A549 (cell line): ENCODE data around the gene MAGT1. TPM values are rescaled to one million over a fixed set of nuclear protein-coding genes. Genes with fewer than 3 reads are reported as not detected.
A peak's percentile ranks its signal among the peaks of the same experiment; 100 is the strongest.

Source experiments
- ATAC-seq, 2 experiments: fragments of 200-7000 bp in 1 of 2; fragments of >200 bp in 1 of 2; cut with Nextera tagmentation in 1 of 2; cut with Tn5 transposase in 1 of 2; 3 replicates each; pipeline versions ENCODE4 v1.8.0 to v1.9.1; 2018 to 2020; ENCODE audit warnings: mild to moderate bottlenecking in 1 of 2, moderate library complexity in 1 of 2
- CTCF ChIA-PET: fragments of 300-600 bp; sonication (Branson Sonifier 250); formaldehyde crosslinking; extraction: SDS; loops from one replicate; lab custom pipeline; 2021; ENCODE audit warnings: antibody characterized with exemption, inconsistent platforms; lab: Yijun Ruan, JAX
- POLR2A ChIA-PET: fragments of 350-600 bp; formaldehyde crosslinking; extraction: SDS; loops from one replicate; lab custom pipeline; 2021; ENCODE audit warnings: antibody characterized with exemption, inconsistent platforms; lab: Yijun Ruan, JAX
- DNase-seq, 2 experiments: peaks; one replicate each; pipeline versions ENCODE4 v3.0.0 to v3.0.0-alpha.2; 2011 to 2016; ENCODE audit warnings: low read depth in 1 of 2, low spot score in 1 of 2
- FAIRE-seq: peaks from 2 replicates; lab custom pipeline; 2011; peaks lifted over from hg19 to GRCh38; lab: Jason Lieb, UNC
- H3K27ac ChIP-seq, 2 experiments: fragments of >200 bp; sonication (Bioruptor Twin); formaldehyde crosslinking; 3 replicates each; pipeline ENCODE4 v1.5.1; 2016 to 2017
- H3K4me1 ChIP-seq: fragments of >200 bp; sonication (Bioruptor Twin); formaldehyde crosslinking; 3 replicates; pipeline ENCODE4 v1.6.1; 2016
- H3K4me2 ChIP-seq: fragments of >200 bp; sonication (Bioruptor Twin); formaldehyde crosslinking; 3 replicates; pipeline ENCODE4 v1.6.1; 2016
- H3K4me3 ChIP-seq: fragments of >200 bp; sonication (Bioruptor Twin); formaldehyde crosslinking; 3 replicates; pipeline ENCODE4 v1.5.1; 2016
- H3K9me3 ChIP-seq: fragments of >200 bp; sonication (Bioruptor Twin); formaldehyde crosslinking; 3 replicates; pipeline ENCODE4 v1.6.1; 2016
- CBX2 ChIP-seq: fragments of 200-600 bp; sonication (generic); IDR thresholded peaks from 2 replicates; pipeline ENCODE4 v1.6.1; 2016; ENCODE audit warnings: low read depth, mild to moderate bottlenecking, borderline replicate concordance
- CBX8 ChIP-seq: fragments of 200-600 bp; sonication (generic); IDR thresholded peaks from 2 replicates; pipeline ENCODE4 v1.6.1; 2016
- CEBPB ChIP-seq, 2 experiments: fragments of >200 bp in 1 of 2; sonication (Bioruptor Twin) in 1 of 2; formaldehyde crosslinking in 1 of 2; IDR thresholded peaks; 2 replicates each; pipeline ENCODE4 v1.6.1; 2012 to 2016
- CHD2 ChIP-seq: fragments of 150-350 bp; IDR thresholded peaks from 2 replicates; pipeline ENCODE4 v1.6.1; 2014; ENCODE audit warnings: low read length; ENCODE audit not compliant: partially characterized antibody
- EHMT2 ChIP-seq: fragments of 200-600 bp; sonication (generic); IDR thresholded peaks from 2 replicates; pipeline ENCODE4 v1.6.1; 2016; ENCODE audit warnings: antibody characterized with exemption, low read depth, mild to moderate bottlenecking, moderate library complexity
- FOSL2 ChIP-seq, 2 experiments: fragments of 450-650 bp in 1 of 2; fragments of >200 bp in 1 of 2; sonication (Bioruptor Twin) in 1 of 2; formaldehyde crosslinking; IDR thresholded peaks; 2 replicates each; pipeline versions ENCODE4 v1.5.0 to v1.6.1; 2016 to 2020; ENCODE audit warnings: mild to moderate bottlenecking in 1 of 2, moderate library complexity in 1 of 2
- FOXS1 ChIP-seq: fragments of 250-450 bp; sonication (Bioruptor Pico); IDR thresholded peaks from 2 replicates; pipeline ENCODE4 v1.5.0; 2020; ENCODE audit warnings: mild to moderate bottlenecking, moderate library complexity
- GATA3 ChIP-seq: IDR thresholded peaks from 2 replicates; pipeline ENCODE4 v1.6.1; 2012; ENCODE audit warnings: borderline replicate concordance
- HDAC2 ChIP-seq: fragments of 200-600 bp; sonication (generic); IDR thresholded peaks from 2 replicates; pipeline ENCODE4 v1.6.1; 2016
- HEYL ChIP-seq: fragments of 250-450 bp; sonication (Bioruptor Pico); IDR thresholded peaks from 2 replicates; pipeline ENCODE4 v1.8.0; 2021; ENCODE audit warnings: mild to moderate bottlenecking, moderate library complexity
- HOXB13 ChIP-seq: fragments of 250-450 bp; sonication (Bioruptor Pico); IDR thresholded peaks from 2 replicates; pipeline ENCODE4 v1.5.0; 2020; ENCODE audit warnings: low read depth, mild to moderate bottlenecking, moderate library complexity
- HOXB5 ChIP-seq: fragments of 250-450 bp; sonication (Bioruptor Pico); IDR thresholded peaks from 2 replicates; pipeline ENCODE4 v1.5.0; 2020; ENCODE audit warnings: mild to moderate bottlenecking, moderate library complexity
- JUN ChIP-seq, 2 experiments: fragments of >200 bp; sonication (Bioruptor Twin); formaldehyde crosslinking; IDR thresholded peaks; 2 replicates in 1 of 2; 3 replicates in 1 of 2; pipeline ENCODE4 v1.6.1; 2016 to 2017
- JUNB ChIP-seq: fragments of >200 bp; sonication (Bioruptor Twin); formaldehyde crosslinking; IDR thresholded peaks from 2 replicates; pipeline ENCODE4 v1.6.1; 2016
- KDM1A ChIP-seq: fragments of 200-600 bp; sonication (generic); IDR thresholded peaks from 2 replicates; pipeline ENCODE4 v1.6.1; 2016; ENCODE audit warnings: low read depth, mild to moderate bottlenecking
- KDM5A ChIP-seq: fragments of 200-600 bp; sonication (generic); IDR thresholded peaks from 2 replicates; pipeline ENCODE4 v1.6.1; 2016; ENCODE audit warnings: antibody characterized with exemption, mild to moderate bottlenecking
- MAFK ChIP-seq: fragments of 450-650 bp; IDR thresholded peaks from 2 replicates; pipeline ENCODE4 v1.6.1; 2014; ENCODE audit not compliant: partially characterized antibody
- MAZ ChIP-seq: fragments of 150-350 bp; IDR thresholded peaks from 2 replicates; pipeline ENCODE4 v1.6.1; 2014; ENCODE audit warnings: antibody characterized with exemption, low read depth, low read length, borderline replicate concordance
- NFE2L2 ChIP-seq: fragments of 150-350 bp; conservative IDR thresholded peaks from 2 replicates; pipeline ENCODE4 v1.6.1; 2014; ENCODE audit warnings: low read length
- NPAS2 ChIP-seq: fragments of 250-450 bp; sonication (Bioruptor Pico); IDR thresholded peaks from 2 replicates; pipeline ENCODE4 v1.8.0; 2022; ENCODE audit warnings: mild to moderate bottlenecking, moderate library complexity, borderline replicate concordance
- PHF8 ChIP-seq: fragments of 200-600 bp; sonication (generic); IDR thresholded peaks from 2 replicates; pipeline ENCODE4 v1.6.1; 2016; ENCODE audit warnings: low read depth, mild to moderate bottlenecking, antibody characterized with exemption, moderate library complexity, borderline replicate concordance
- POLR2A ChIP-seq: IDR thresholded peaks from 2 replicates; pipeline ENCODE4 v1.6.1; 2012; ENCODE audit warnings: mild to moderate bottlenecking, low read length
- RAD21 ChIP-seq, 2 experiments: fragments of >200 bp in 1 of 2; sonication (Bioruptor Twin) in 1 of 2; formaldehyde crosslinking in 1 of 2; IDR thresholded peaks in 1 of 2; conservative IDR thresholded peaks in 1 of 2; 2 replicates in 1 of 2; 3 replicates in 1 of 2; pipeline ENCODE4 v1.6.1; 2012 to 2018; ENCODE audit warnings: inconsistent platforms in 1 of 2
- RARB ChIP-seq: fragments of 250-450 bp; sonication (Bioruptor Pico); IDR thresholded peaks from 2 replicates; pipeline ENCODE4 v1.8.0; 2021; ENCODE audit warnings: mild to moderate bottlenecking, moderate library complexity
- RCOR1 ChIP-seq: fragments of 150-350 bp; IDR thresholded peaks from 2 replicates; pipeline ENCODE4 v1.6.1; 2014; ENCODE audit warnings: antibody characterized with exemption, low read length, low read depth
- RNF2 ChIP-seq: fragments of 200-600 bp; sonication (generic); IDR thresholded peaks from 2 replicates; pipeline ENCODE4 v1.6.1; 2016; ENCODE audit warnings: low read depth, mild to moderate bottlenecking, antibody characterized with exemption, moderate library complexity, borderline replicate concordance
- ZFP36 ChIP-seq: fragments of 450-650 bp; IDR thresholded peaks from 2 replicates; pipeline ENCODE4 v1.6.1; 2014; ENCODE audit warnings: borderline replicate concordance; ENCODE audit not compliant: partially characterized antibody
- WGBS: methylation state at CpG from one replicate; pipeline ENCODE4 v1.1.6; 2017; ENCODE audit errors: missing lambda C conversion rate; 5-methylcytosine and 5-hydroxymethylcytosine counted together
- polyA plus RNA-seq, 4 experiments: library from polyadenylated mRNA; depleted of rRNA in 3 of 4; stranded (reverse); fragments of >200 nt; fragmentation: RNase III in 1 of 4; extraction: RNeasy Plus Mini Kit Qiagen cat#74134 plus additional on column Dnase treatment in 1 of 4; gene quantifications; 2 replicates in 3 of 4; 3 replicates in 1 of 4; pipeline ENCODE4 v1.2.3, GENCODE V29; 2011 to 2017
- TF ChIP-seq, protein P1 (sequence below): fragments of >200 bp; sonication (Bioruptor Twin); formaldehyde crosslinking; IDR thresholded peaks from 3 replicates; pipeline ENCODE4 v1.6.1; 2016
- TF ChIP-seq, protein P2 (sequence below): fragments of >200 bp; sonication (Bioruptor Twin); formaldehyde crosslinking; IDR thresholded peaks from 3 replicates; pipeline ENCODE4 v1.5.1; 2016

MAGT1 gene
- polyA plus RNA-seq, 2 of the 4 experiments (the other 2 are of a cell fraction) = 44.3 to 86.4 TPM

DNA sequence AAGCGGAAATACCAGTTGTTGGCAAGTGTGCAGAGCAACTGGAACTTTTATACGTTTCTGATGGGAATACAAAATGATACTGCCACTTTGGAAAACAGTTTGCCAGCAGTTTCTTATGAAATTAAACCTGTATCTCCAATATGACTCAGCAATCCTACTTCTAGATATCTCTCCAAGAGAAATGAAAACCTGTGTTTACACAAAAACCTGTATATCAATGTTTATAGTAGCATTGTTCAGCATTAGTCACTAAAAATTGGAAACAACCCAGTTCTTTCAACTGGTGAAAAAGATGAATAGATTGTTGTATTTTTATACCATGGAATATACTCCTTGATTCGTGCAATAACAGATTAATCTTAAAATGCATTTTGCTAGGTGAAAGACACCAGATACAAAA lies 42.1 kb upstream of the MAGT1 start:
- WGBS = 2% methylated on average over 3 of the region's 3 CpGs
- no peak overlapping the region for H3K4me3 ChIP-seq

DNA sequence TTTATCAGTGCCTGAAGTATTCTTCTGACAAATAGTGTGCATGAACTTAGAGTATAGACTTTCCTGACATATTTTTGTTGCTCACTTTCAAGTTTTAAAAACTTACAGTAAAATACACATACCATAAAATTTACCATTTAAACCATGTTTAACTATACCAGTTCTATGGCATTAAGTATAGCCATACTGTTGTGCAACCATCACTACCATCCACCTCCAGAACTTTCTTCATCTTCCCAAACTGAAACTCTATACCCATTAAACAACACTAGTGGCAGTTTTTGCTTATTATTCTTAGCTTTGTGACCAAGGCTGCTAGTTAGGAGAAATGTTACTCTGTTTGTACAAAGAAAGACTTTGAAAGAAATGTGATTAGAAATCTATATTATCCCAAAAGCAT lies 41.1 kb upstream of the MAGT1 start:
- H3K27ac ChIP-seq = peak overlapping the region; percentile 80 to 94
- peak in 1 of 2 experiments; percentile 56; a peak in 1 of 4 replicates for TF ChIP-seq CEBPB (IDR thresholded peaks at IDR 0.05)
- no peak for TF ChIP-seq RNF2
- no peak for TF ChIP-seq KDM5A
- TF ChIP-seq HDAC2 = no peak
- TF ChIP-seq RARB (CRISPR knock-in tag) = no peak
- no peak for TF ChIP-seq NFE2L2
- TF ChIP-seq, protein P1, sequence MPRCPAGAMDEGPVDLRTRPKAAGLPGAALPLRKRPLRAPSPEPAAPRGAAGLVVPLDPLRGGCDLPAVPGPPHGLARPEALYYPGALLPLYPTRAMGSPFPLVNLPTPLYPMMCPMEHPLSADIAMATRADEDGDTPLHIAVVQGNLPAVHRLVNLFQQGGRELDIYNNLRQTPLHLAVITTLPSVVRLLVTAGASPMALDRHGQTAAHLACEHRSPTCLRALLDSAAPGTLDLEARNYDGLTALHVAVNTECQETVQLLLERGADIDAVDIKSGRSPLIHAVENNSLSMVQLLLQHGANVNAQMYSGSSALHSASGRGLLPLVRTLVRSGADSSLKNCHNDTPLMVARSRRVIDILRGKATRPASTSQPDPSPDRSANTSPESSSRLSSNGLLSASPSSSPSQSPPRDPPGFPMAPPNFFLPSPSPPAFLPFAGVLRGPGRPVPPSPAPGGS = no peak
- ATAC-seq (no peak), DNase-seq (no peak), FAIRE-seq (no peak)
- no peaks in the 10 kb centered on the region for H3K9me3 ChIP-seq
- peaks cover 41% of the 10 kb centered on the region for H3K4me1 ChIP-seq
- ChIA-PET POLR2A (no interaction called here), CTCF (no interaction called here)
- H3K4me2 ChIP-seq = peak overlapping the region; percentile 93
- no peak overlapping the region for H3K4me3 ChIP-seq

More for the DNA sequence above, 42.1 kb upstream of the MAGT1 start:
- Histone ChIP-seq H3K9me3 (no peaks in the 10 kb centered on the region), H3K4me2 (peak overlapping the region; percentile 93), H3K27ac (peak overlapping the region; percentile 86 to 94), H3K4me1 (peaks cover 41% of the 10 kb centered on the region)
- ATAC-seq = peak; percentile 83 to 91
- POLR2A ChIA-PET = no interaction called here
- peak in 1 of 2 experiments; percentile 68 for DNase-seq
- FAIRE-seq = peak; percentile 98
- TF ChIP-seq HDAC2 (no peak), JUN (IDR thresholded peaks at IDR 0.05) (no peak), CBX8 (no peak), HEYL (CRISPR knock-in tag) (no peak), EHMT2 (no peak), HOXB5 (CRISPR knock-in tag) (no peak), CEBPB (IDR thresholded peaks at IDR 0.05) (no peak; a peak in 1 of 4 replicates), KDM5A (no peak), GATA3 (peak; percentile 59; the same call in 1 of the 2 replicates), PHF8 (no peak), ZFP36 (no peak), HOXB13 (CRISPR knock-in tag) (no peak), FOSL2 (IDR thresholded peaks at IDR 0.05) (peak; percentile 69), FOSL2 (CRISPR knock-in tag; IDR thresholded peaks at IDR 0.05) (peak; percentile 86), KDM1A (no peak), MAZ (no peak), POLR2A (no peak), RNF2 (no peak), MAFK (peak; percentile 98), CBX2 (no peak), NFE2L2 (peak; percentile 87), FOXS1 (no peak; the same call in 1 of the 2 replicates), RAD21 (conservative IDR thresholded peaks at IDR 0.05 in 1 of 2, IDR thresholded peaks at IDR 0.05 in 1 of 2) (no peak), CHD2 (no peak), NPAS2 (CRISPR knock-in tag) (no peak), RCOR1 (no peak), JUNB (peak; percentile 79)
- TF ChIP-seq, protein P2, sequence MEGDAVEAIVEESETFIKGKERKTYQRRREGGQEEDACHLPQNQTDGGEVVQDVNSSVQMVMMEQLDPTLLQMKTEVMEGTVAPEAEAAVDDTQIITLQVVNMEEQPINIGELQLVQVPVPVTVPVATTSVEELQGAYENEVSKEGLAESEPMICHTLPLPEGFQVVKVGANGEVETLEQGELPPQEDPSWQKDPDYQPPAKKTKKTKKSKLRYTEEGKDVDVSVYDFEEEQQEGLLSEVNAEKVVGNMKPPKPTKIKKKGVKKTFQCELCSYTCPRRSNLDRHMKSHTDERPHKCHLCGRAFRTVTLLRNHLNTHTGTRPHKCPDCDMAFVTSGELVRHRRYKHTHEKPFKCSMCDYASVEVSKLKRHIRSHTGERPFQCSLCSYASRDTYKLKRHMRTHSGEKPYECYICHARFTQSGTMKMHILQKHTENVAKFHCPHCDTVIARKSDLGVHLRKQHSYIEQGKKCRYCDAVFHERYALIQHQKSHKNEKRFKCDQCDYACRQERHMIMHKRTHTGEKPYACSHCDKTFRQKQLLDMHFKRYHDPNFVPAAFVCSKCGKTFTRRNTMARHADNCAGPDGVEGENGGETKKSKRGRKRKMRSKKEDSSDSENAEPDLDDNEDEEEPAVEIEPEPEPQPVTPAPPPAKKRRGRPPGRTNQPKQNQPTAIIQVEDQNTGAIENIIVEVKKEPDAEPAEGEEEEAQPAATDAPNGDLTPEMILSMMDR = no peak
- CTCF ChIA-PET = no interaction called here
